Mesenchymal stem cell (in vitro differentiated cells and primary cell): ENCODE data around the gene POMP.

Source experiments
- DNase-seq: peaks from one replicate; pipeline ENCODE4 v3.0.0-alpha.2; 2013
- H2AFZ ChIP-seq: one replicate; pipeline ENCODE4 v1.6.1; 2013; ENCODE audit warnings: low read depth, mild to moderate bottlenecking, control low read depth, inconsistent platforms, low read length, moderate library complexity
- H2AK5ac ChIP-seq: 2 replicates; pipeline ENCODE4 v1.6.1; 2013; ENCODE audit warnings: low read length, moderate library complexity, mild to moderate bottlenecking, inconsistent platforms; ENCODE audit not compliant: severe bottlenecking
- H2BK120ac ChIP-seq: one replicate; pipeline ENCODE4 v1.6.1; 2013; ENCODE audit warnings: low read depth, mild to moderate bottlenecking, inconsistent platforms, low read length, moderate library complexity
- H2BK12ac ChIP-seq, 2 experiments: one replicate each; pipeline ENCODE4 v1.6.1; 2013; ENCODE audit warnings: inconsistent platforms in 2 of 2, low read length in 2 of 2, mild to moderate bottlenecking in 2 of 2, moderate library complexity in 2 of 2, control low read depth in 1 of 2
- H2BK15ac ChIP-seq: one replicate; pipeline ENCODE4 v1.6.1; 2013; ENCODE audit warnings: mild to moderate bottlenecking, low read depth, inconsistent platforms; ENCODE audit not compliant: poor library complexity, severe bottlenecking
- H2BK5ac ChIP-seq: 2 replicates; pipeline ENCODE4 v1.6.1; 2013; ENCODE audit warnings: low read depth, mild to moderate bottlenecking, low read length, control low read depth, inconsistent platforms; ENCODE audit not compliant: poor library complexity, severe bottlenecking
- H3K14ac ChIP-seq, 2 experiments: one replicate each; pipeline ENCODE4 v1.6.1; 2013; ENCODE audit warnings: inconsistent platforms in 2 of 2, low read length in 2 of 2, control low read depth in 1 of 2, mild to moderate bottlenecking in 1 of 2, moderate library complexity in 1 of 2
- H3K18ac ChIP-seq, 2 experiments: one replicate each; pipeline ENCODE4 v1.6.1; 2013; ENCODE audit warnings: inconsistent platforms in 2 of 2, low read length in 2 of 2, control low read depth in 1 of 2, low read depth in 1 of 2, mild to moderate bottlenecking in 1 of 2
- H3K23ac ChIP-seq, 2 experiments: one replicate each; pipeline ENCODE4 v1.6.1; 2013; ENCODE audit warnings: inconsistent platforms in 2 of 2, low read length in 2 of 2, mild to moderate bottlenecking in 2 of 2, moderate library complexity in 2 of 2, control low read depth in 1 of 2
- H3K27ac ChIP-seq: 2 replicates; pipeline ENCODE4 v1.5.1; 2013; ENCODE audit warnings: mild to moderate bottlenecking, moderate library complexity, low read length, control low read depth, inconsistent platforms; ENCODE audit not compliant: poor library complexity, severe bottlenecking
- H3K27me3 ChIP-seq, 2 experiments: 2 replicates each; pipeline versions ENCODE4 v1.6.1 to v1.7.0; 2013; ENCODE audit warnings: low read length in 2 of 2, mild to moderate bottlenecking in 2 of 2, moderate library complexity in 2 of 2, control low read depth in 1 of 2, inconsistent platforms in 1 of 2; ENCODE audit not compliant: control insufficient read depth in 1 of 2, insufficient read depth in 1 of 2
- H3K36me3 ChIP-seq, 2 experiments: 2 replicates each; pipeline versions ENCODE4 v1.6.1 to v1.7.0; 2013; ENCODE audit warnings: low read length in 2 of 2, control low read depth in 1 of 2, inconsistent platforms in 1 of 2, low read depth in 1 of 2, mild to moderate bottlenecking in 1 of 2; ENCODE audit not compliant: insufficient read depth in 2 of 2, control insufficient read depth in 1 of 2
- H3K4ac ChIP-seq, 2 experiments: one replicate each; pipeline ENCODE4 v1.6.1; 2013; ENCODE audit warnings: inconsistent platforms in 2 of 2, low read length in 2 of 2, mild to moderate bottlenecking in 2 of 2, moderate library complexity in 2 of 2, control low read depth in 1 of 2, low read depth in 1 of 2
- H3K4me1 ChIP-seq: 2 replicates; pipeline ENCODE4 v1.6.1; 2013; ENCODE audit warnings: low read depth, low read length, control low read depth; ENCODE audit not compliant: control insufficient read depth, insufficient read depth
- H3K4me2 ChIP-seq: 2 replicates; pipeline ENCODE4 v1.6.1; 2013; ENCODE audit warnings: low read length, mild to moderate bottlenecking, inconsistent platforms; ENCODE audit not compliant: poor library complexity, severe bottlenecking
- H3K4me3 ChIP-seq, 2 experiments: 2 replicates each; pipeline versions ENCODE4 v1.5.1 to v1.7.0; 2013; ENCODE audit warnings: low read length in 2 of 2, mild to moderate bottlenecking in 2 of 2, control low read depth in 1 of 2, low read depth in 1 of 2; ENCODE audit not compliant: insufficient read depth in 1 of 2
- H3K79me1 ChIP-seq: replicated peaks from 2 replicates; pipeline ENCODE4 v1.6.1; 2013; ENCODE audit warnings: mild to moderate bottlenecking, control low read depth, low read length, inconsistent platforms; ENCODE audit not compliant: poor library complexity, severe bottlenecking
- H3K9ac ChIP-seq: 2 replicates; pipeline ENCODE4 v1.7.0; 2013; ENCODE audit warnings: mild to moderate bottlenecking, low read length, moderate library complexity
- H3K9me3 ChIP-seq: 2 replicates; pipeline ENCODE4 v1.7.0; 2013; ENCODE audit warnings: mild to moderate bottlenecking, low read length; ENCODE audit not compliant: control insufficient read depth
- H4K8ac ChIP-seq: one replicate; pipeline ENCODE4 v1.6.1; 2013; ENCODE audit warnings: inconsistent platforms, mild to moderate bottlenecking, low read length, moderate library complexity
- H4K91ac ChIP-seq: one replicate; pipeline ENCODE4 v1.6.1; 2013; ENCODE audit warnings: mild to moderate bottlenecking, low read length, inconsistent platforms
- WGBS: methylation state at CpG from one replicate; pipeline ENCODE4 v1.1.7; 2013; ENCODE audit warnings: mixed read lengths; 5-methylcytosine and 5-hydroxymethylcytosine counted together

Gene POMP

GRCh38 chr13:28657784-28658538, 969 bp upstream of the POMP start:
- peak; percentile 56 for DNase-seq
- peak overlapping the region; percentile 95 to 98 for H3K4me3 ChIP-seq
- H3K9ac ChIP-seq, result peak overlapping the region; percentile 99
- H2AFZ ChIP-seq, result no peak overlapping the region
- H3K79me1 ChIP-seq, result peaks cover 11% of the 10 kb centered on the region
- peaks cover 8% of the 10 kb centered on the region for H3K4me1 ChIP-seq
- peak overlapping the region; percentile 27 for H4K8ac ChIP-seq
- H2BK120ac ChIP-seq, result no peak overlapping the region
- H2AK5ac ChIP-seq, result no peak overlapping the region
- H3K23ac ChIP-seq, result no peak overlapping the region
- no peaks in the 10 kb centered on the region for H3K9me3 ChIP-seq
- no peak overlapping the region for H3K27ac ChIP-seq
- H4K91ac ChIP-seq, result no peak overlapping the region
- peak overlapping the region in 1 of 2 experiments; percentile 98 for H3K4ac ChIP-seq
- no peak overlapping the region for H2BK12ac ChIP-seq
- WGBS, result 55% methylated on average over 11 of the region's 12 CpGs
- H3K14ac ChIP-seq, result no peak overlapping the region
- no peak overlapping the region for H2BK5ac ChIP-seq
- peak overlapping the region; percentile 89 for H3K4me2 ChIP-seq
- no peak overlapping the region for H2BK15ac ChIP-seq
- peaks cover 3 to 28% of the 10 kb centered on the region in 2 experiments for H3K36me3 ChIP-seq
- H3K18ac ChIP-seq, result no peak overlapping the region
- no peaks in the 10 kb centered on the region for H3K27me3 ChIP-seq

- 1% methylated on average over 8 of the region's 8 CpGs for WGBS
- H2BK120ac ChIP-seq, result no peak overlapping the region
- no peak overlapping the region for H3K23ac ChIP-seq
- no peak overlapping the region for H2AFZ ChIP-seq
- H3K4ac ChIP-seq, result peak overlapping the region; percentile 46 to 98
- H3K27ac ChIP-seq, result peak overlapping the region; percentile 17
- H3K4me2 ChIP-seq, result peak overlapping the region; percentile 89
- no peak overlapping the region for H2BK5ac ChIP-seq
- H4K8ac ChIP-seq, result no peak overlapping the region
- no peak overlapping the region for H3K14ac ChIP-seq
- H3K36me3 ChIP-seq, result peaks cover 7 to 33% of the 10 kb centered on the region in 2 experiments
- no peak overlapping the region for H2BK15ac ChIP-seq
- no peak for DNase-seq
- H3K9me3 ChIP-seq, result no peaks in the 10 kb centered on the region
- peak overlapping the region; percentile 86 to 99 for H3K18ac ChIP-seq
- no peak overlapping the region for H2AK5ac ChIP-seq
- no peak overlapping the region for H4K91ac ChIP-seq
- H3K4me1 ChIP-seq, result peaks cover 9% of the 10 kb centered on the region
- peaks cover 13% of the 10 kb centered on the region for H3K79me1 ChIP-seq
- H2BK12ac ChIP-seq, result no peak overlapping the region
- H3K27me3 ChIP-seq, result no peaks in the 10 kb centered on the region
- H3K4me3 ChIP-seq, result peak overlapping the region; percentile 95 to 98
- peak overlapping the region; percentile 99 for H3K9ac ChIP-seq
Observed at GRCh38 chr13:28658539-28658795, 463 bp upstream of the POMP start.

- no peak overlapping the region for H3K14ac ChIP-seq
- peak overlapping the region; percentile 99 for H3K18ac ChIP-seq
- H2BK5ac ChIP-seq, result no peak overlapping the region
Observed at GRCh38 chr13:28659621-28659970, 666 bp downstream of the POMP start.

GRCh38 chr13:28666897-28667488, 8.1 kb downstream of the POMP start:
- 90% methylated on average over 2 of the region's 9 CpGs for WGBS
- no peak overlapping the region for H3K9ac ChIP-seq

More at GRCh38 chr13:28659621-28659970, 666 bp downstream of the POMP start:
- Histone ChIP-seq H3K4ac (peak overlapping the region; percentile 29 to 97), H3K4me1 (peaks cover 9% of the 10 kb centered on the region), H3K9me3 (no peaks in the 10 kb centered on the region), H3K27ac (peak overlapping the region; percentile 75), H4K91ac (no peak overlapping the region), H3K27me3 (no peaks in the 10 kb centered on the region), H2AK5ac (no peak overlapping the region), H3K79me1 (peaks cover 14% of the 10 kb centered on the region), H2AFZ (no peak overlapping the region), H3K23ac (peak overlapping the region in 1 of 2 experiments; percentile 96), H3K4me2 (peak overlapping the region; percentile 46), H2BK120ac (no peak overlapping the region), H4K8ac (peak overlapping the region; percentile 95), H2BK15ac (peak overlapping the region; percentile 95), H3K36me3 (peaks cover 7 to 44% of the 10 kb centered on the region in 2 experiments), H3K4me3 (peak overlapping the region; percentile 95 to 98), H3K9ac (peak overlapping the region; percentile 99), H2BK12ac (no peak overlapping the region)
- peak; percentile 87 for DNase-seq
- WGBS, result 0% methylated on average over 1 of the region's 4 CpGs

More at GRCh38 chr13:28666897-28667488, 8.1 kb downstream of the POMP start:
- Histone ChIP-seq H3K4me2 (no peak overlapping the region), H2BK120ac (no peak overlapping the region), H3K4me1 (peaks cover 1% of the 10 kb centered on the region), H3K36me3 (peaks cover 25 to 99% of the 10 kb centered on the region in 2 experiments), H2AK5ac (no peak overlapping the region), H3K79me1 (peaks cover 24% of the 10 kb centered on the region), H2AFZ (no peak overlapping the region), H3K27ac (no peak overlapping the region), H3K4me3 (no peak overlapping the region), H4K91ac (no peak overlapping the region), H3K18ac (no peak overlapping the region), H3K23ac (no peak overlapping the region), H3K14ac (no peak overlapping the region), H2BK15ac (no peak overlapping the region), H2BK12ac (no peak overlapping the region), H3K9me3 (no peaks in the 10 kb centered on the region), H2BK5ac (no peak overlapping the region), H4K8ac (no peak overlapping the region), H3K4ac (no peak overlapping the region), H3K27me3 (no peaks in the 10 kb centered on the region)
- no peak for DNase-seq
